ENCODE data around the gene AMPD3. TPM values are rescaled to one million over a fixed set of nuclear protein-coding genes. Genes with fewer than 3 reads are reported as not detected.

AMPD3 gene
- total RNA-seq, 1 experiment from 2014 or later, result 0.19 TPM

- no peak overlapping the region for H3K27ac ChIP-seq (ENCODE audit: low read depth, low read length, poor library complexity, severe bottlenecking)
- TF ChIP-seq, protein P1, sequence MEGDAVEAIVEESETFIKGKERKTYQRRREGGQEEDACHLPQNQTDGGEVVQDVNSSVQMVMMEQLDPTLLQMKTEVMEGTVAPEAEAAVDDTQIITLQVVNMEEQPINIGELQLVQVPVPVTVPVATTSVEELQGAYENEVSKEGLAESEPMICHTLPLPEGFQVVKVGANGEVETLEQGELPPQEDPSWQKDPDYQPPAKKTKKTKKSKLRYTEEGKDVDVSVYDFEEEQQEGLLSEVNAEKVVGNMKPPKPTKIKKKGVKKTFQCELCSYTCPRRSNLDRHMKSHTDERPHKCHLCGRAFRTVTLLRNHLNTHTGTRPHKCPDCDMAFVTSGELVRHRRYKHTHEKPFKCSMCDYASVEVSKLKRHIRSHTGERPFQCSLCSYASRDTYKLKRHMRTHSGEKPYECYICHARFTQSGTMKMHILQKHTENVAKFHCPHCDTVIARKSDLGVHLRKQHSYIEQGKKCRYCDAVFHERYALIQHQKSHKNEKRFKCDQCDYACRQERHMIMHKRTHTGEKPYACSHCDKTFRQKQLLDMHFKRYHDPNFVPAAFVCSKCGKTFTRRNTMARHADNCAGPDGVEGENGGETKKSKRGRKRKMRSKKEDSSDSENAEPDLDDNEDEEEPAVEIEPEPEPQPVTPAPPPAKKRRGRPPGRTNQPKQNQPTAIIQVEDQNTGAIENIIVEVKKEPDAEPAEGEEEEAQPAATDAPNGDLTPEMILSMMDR (conservative IDR thresholded peaks at IDR 0.05; ENCODE audit: low read depth, low read length), result no peak
- TF ChIP-seq EZH2 (IDR thresholded peaks at IDR 0.05; ENCODE audit: borderline replicate concordance, low read depth, low read length, poor library complexity, severe bottlenecking), result no peak
- POLR2A ChIA-PET (ENCODE audit: low non-redundant PET), result no interaction called here
- no TSS peak for BruUV-seq (replicated peaks)
- no peaks in the 10 kb centered on the region for H3K36me3 ChIP-seq (ENCODE audit: insufficient read depth, low read length, poor library complexity, severe bottlenecking)
- intact Hi-C loops (cut with micrococcal nuclease; ENCODE audit: unreplicated experiment), result no loop called here
- no peak overlapping the region for H3K4me3 ChIP-seq (ENCODE audit: low read depth, low read length, poor library complexity, severe bottlenecking)
- no peaks in the 10 kb centered on the region for H3K27me3 ChIP-seq (replicated peaks; ENCODE audit: insufficient read depth, low read depth, low read length, poor library complexity)
- CTCF ChIA-PET, result no interaction called here
- H3K9me3 ChIP-seq (ENCODE audit: low read depth, low read length, poor library complexity, severe bottlenecking), result no peaks in the 10 kb centered on the region
- DNase-seq (ENCODE audit: low spot score), result peak; percentile 58
- H3K4me1 ChIP-seq (ENCODE audit: insufficient read depth, low read length, poor library complexity, severe bottlenecking), result peaks cover 12% of the 10 kb centered on the region
Measured at GRCh38 chr11:10451426-10452116, 3.5 kb upstream of the AMPD3 start.

DNA sequence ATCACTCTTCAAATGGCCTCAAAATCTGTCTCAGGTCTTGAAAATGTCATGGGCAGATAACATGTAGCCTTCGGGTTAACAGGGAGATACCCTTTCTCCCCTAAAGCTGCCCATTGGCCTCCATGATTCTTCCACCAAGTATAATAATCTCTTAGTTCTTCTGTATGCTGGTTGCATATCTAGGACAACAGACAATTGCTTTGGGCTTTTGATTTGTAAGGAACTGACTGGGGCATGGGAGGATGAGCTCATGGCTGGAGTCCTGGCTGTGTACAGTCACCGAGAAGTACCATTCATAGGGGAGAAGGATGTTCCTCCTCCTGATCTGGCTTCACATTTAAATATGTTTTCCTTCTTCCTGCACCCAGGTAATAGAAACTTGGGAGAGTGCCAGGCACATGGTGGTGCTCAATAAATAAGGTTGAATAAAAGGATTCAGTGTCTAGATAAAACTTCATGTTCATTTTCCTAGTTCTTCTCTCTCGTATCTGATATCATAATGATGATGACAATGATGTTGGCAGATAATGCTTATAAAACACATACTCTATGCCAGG lies 2.8 kb upstream of the AMPD3 start:
- DNase-seq (ENCODE audit: low spot score), result no peak
- intact Hi-C loops (cut with micrococcal nuclease; ENCODE audit: unreplicated experiment), result no loop called here
- TF ChIP-seq, protein P1 (conservative IDR thresholded peaks at IDR 0.05; ENCODE audit: low read depth, low read length), result no peak
- TF ChIP-seq EZH2 (IDR thresholded peaks at IDR 0.05; ENCODE audit: borderline replicate concordance, low read depth, low read length, poor library complexity, severe bottlenecking), result no peak
- BruUV-seq (replicated peaks), result no TSS peak
- H3K9me3 ChIP-seq (ENCODE audit: low read depth, low read length, poor library complexity, severe bottlenecking), result no peaks in the 10 kb centered on the region
- H3K4me1 ChIP-seq (ENCODE audit: insufficient read depth, low read length, poor library complexity, severe bottlenecking), result peaks cover 12% of the 10 kb centered on the region
- no peak overlapping the region for H3K27ac ChIP-seq (ENCODE audit: low read depth, low read length, poor library complexity, severe bottlenecking)
- CTCF ChIA-PET, result no interaction called here
- H3K36me3 ChIP-seq (ENCODE audit: insufficient read depth, low read length, poor library complexity, severe bottlenecking), result no peaks in the 10 kb centered on the region
- no peaks in the 10 kb centered on the region for H3K27me3 ChIP-seq (replicated peaks; ENCODE audit: insufficient read depth, low read depth, low read length, poor library complexity)
- H3K4me3 ChIP-seq (ENCODE audit: low read depth, low read length, poor library complexity, severe bottlenecking), result no peak overlapping the region
- POLR2A ChIA-PET (ENCODE audit: low non-redundant PET), result no interaction called here

- DNase-seq (ENCODE audit: low spot score), result no peak
- H3K27me3 ChIP-seq (replicated peaks; ENCODE audit: insufficient read depth, low read depth, low read length, poor library complexity), result no peaks in the 10 kb centered on the region
- H3K4me3 ChIP-seq (ENCODE audit: low read depth, low read length, poor library complexity, severe bottlenecking), result no peak overlapping the region
- no peaks in the 10 kb centered on the region for H3K36me3 ChIP-seq (ENCODE audit: insufficient read depth, low read length, poor library complexity, severe bottlenecking)
- peaks cover 12% of the 10 kb centered on the region for H3K4me1 ChIP-seq (ENCODE audit: insufficient read depth, low read length, poor library complexity, severe bottlenecking)
- POLR2A ChIA-PET (ENCODE audit: low non-redundant PET), result no interaction called here
- H3K27ac ChIP-seq (ENCODE audit: low read depth, low read length, poor library complexity, severe bottlenecking), result no peak overlapping the region
- no TSS peak for BruUV-seq (replicated peaks)
- TF ChIP-seq EZH2 (IDR thresholded peaks at IDR 0.05; ENCODE audit: borderline replicate concordance, low read depth, low read length, poor library complexity, severe bottlenecking), result no peak
- TF ChIP-seq, protein P1 (conservative IDR thresholded peaks at IDR 0.05; ENCODE audit: low read depth, low read length), result no peak
- CTCF ChIA-PET, result no interaction called here
- intact Hi-C loops (cut with micrococcal nuclease; ENCODE audit: unreplicated experiment), result no loop called here
- H3K9me3 ChIP-seq (ENCODE audit: low read depth, low read length, poor library complexity, severe bottlenecking), result no peaks in the 10 kb centered on the region
Measured at GRCh38 chr11:10453261-10453660, 1.8 kb upstream of the AMPD3 start.
